HEK293 (cell line): ENCODE data around the gene CHD2.

Experiments
- CTCF ChIA-PET: fragments of 350-600 bp; formaldehyde crosslinking; extraction: SDS; loops from one replicate; lab custom pipeline; 2021; ENCODE audit warnings: antibody characterized with exemption; lab: Yijun Ruan, JAX
- POLR2A ChIA-PET: fragments of 300-600 bp; formaldehyde crosslinking; extraction: SDS; loops from one replicate; lab custom pipeline; 2020; ENCODE audit warnings: antibody characterized with exemption, inconsistent platforms; lab: Yijun Ruan, JAX
- H3K27ac ChIP-seq: fragments of 200-500 bp; sonication (Bioruptor generic); 2 replicates; pipeline ENCODE4 v1.5.1; 2014; ENCODE audit warnings: low read depth, low read length, control low read depth, inconsistent platforms; ENCODE audit errors: extremely low read depth
- H3K36me3 ChIP-seq, 2 experiments: fragments of 200-500 bp in 1 of 2; sonication (Bioruptor generic) in 1 of 2; 1 replicate in 1 of 2; 2 replicates in 1 of 2; pipeline ENCODE4 v1.5.1; 2014 to 2017; ENCODE audit warnings: inconsistent platforms in 2 of 2, low read length in 2 of 2; ENCODE audit not compliant: control insufficient read depth in 2 of 2, insufficient read depth in 1 of 2
- H3K4me1 ChIP-seq: fragments of 200-500 bp; sonication (Bioruptor generic); 2 replicates; pipeline ENCODE4 v1.5.1; 2014; ENCODE audit warnings: mild to moderate bottlenecking, low read length, inconsistent platforms; ENCODE audit not compliant: control insufficient read depth, insufficient read depth
- H3K4me3 ChIP-seq: 2 replicates; pipeline ENCODE4 v1.5.1; 2011; ENCODE audit warnings: low read depth, mild to moderate bottlenecking, control low read depth, low read length, moderate library complexity
- H3K9me3 ChIP-seq: fragments of 200-500 bp; sonication (Bioruptor generic); 2 replicates; pipeline ENCODE4 v1.5.1; 2014; ENCODE audit warnings: low read depth, low read length, inconsistent platforms; ENCODE audit not compliant: control insufficient read depth, insufficient read depth
- EGR2 ChIP-seq: fragments of 450-650 bp; formaldehyde crosslinking; IDR thresholded peaks from 2 replicates; pipeline ENCODE4 v1.5.1; 2016; ENCODE audit warnings: low read depth, missing biosample characterization, missing genetic modification characterization
- ELK4 ChIP-seq: IDR thresholded peaks from 2 replicates; pipeline ENCODE4 v1.6.1; 2011; ENCODE audit warnings: mild to moderate bottlenecking, low read depth, low read length, borderline replicate concordance
- OVOL3 ChIP-seq: fragments of 450-650 bp; formaldehyde crosslinking; IDR thresholded peaks from 2 replicates; pipeline ENCODE4 v1.5.1; 2016; ENCODE audit warnings: missing biosample characterization, missing genetic modification characterization
- RBAK ChIP-seq: fragments of 450-650 bp; formaldehyde crosslinking; IDR thresholded peaks from 2 replicates; pipeline ENCODE4 v1.5.1; 2016; ENCODE audit warnings: missing biosample characterization, missing genetic modification characterization
- ZFP41 ChIP-seq: fragments of 450-650 bp; formaldehyde crosslinking; IDR thresholded peaks from 2 replicates; pipeline ENCODE4 v1.5.1; 2016; ENCODE audit warnings: missing biosample characterization, missing genetic modification characterization, borderline replicate concordance
- ZNF175 ChIP-seq: fragments of 450-650 bp; formaldehyde crosslinking; IDR thresholded peaks from 2 replicates; pipeline ENCODE4 v1.5.1; 2016; ENCODE audit warnings: missing biosample characterization, missing genetic modification characterization
- ZNF202 ChIP-seq: fragments of 450-650 bp; formaldehyde crosslinking; IDR thresholded peaks from 2 replicates; pipeline ENCODE4 v1.5.1; 2016; ENCODE audit warnings: missing biosample characterization, missing genetic modification characterization, borderline replicate concordance
- ZNF211 ChIP-seq: fragments of 450-650 bp; formaldehyde crosslinking; IDR thresholded peaks from 2 replicates; pipeline ENCODE4 v1.5.1; 2016; ENCODE audit warnings: low read depth, missing biosample characterization, missing genetic modification characterization
- ZNF24 ChIP-seq: fragments of 450-650 bp; formaldehyde crosslinking; IDR thresholded peaks from 2 replicates; pipeline ENCODE4 v1.5.1; 2016; ENCODE audit warnings: missing biosample characterization, missing genetic modification characterization
- ZNF266 ChIP-seq: fragments of 450-650 bp; formaldehyde crosslinking; IDR thresholded peaks from 2 replicates; pipeline ENCODE4 v1.5.1; 2016; ENCODE audit warnings: missing biosample characterization, missing genetic modification characterization, low read depth
- ZNF341 ChIP-seq: fragments of 450-650 bp; formaldehyde crosslinking; IDR thresholded peaks from 2 replicates; pipeline ENCODE4; 2016; ENCODE audit warnings: low read depth, missing biosample characterization, missing genetic modification characterization
- ZNF366 ChIP-seq: fragments of 450-650 bp; formaldehyde crosslinking; conservative IDR thresholded peaks from 2 replicates; pipeline ENCODE4 v1.5.1; 2016; ENCODE audit warnings: missing biosample characterization, missing genetic modification characterization
- ZNF391 ChIP-seq: fragments of 450-650 bp; formaldehyde crosslinking; IDR thresholded peaks from 2 replicates; pipeline ENCODE4 v1.5.1; 2016; ENCODE audit warnings: low read depth, missing biosample characterization, missing genetic modification characterization, borderline replicate concordance
- ZNF416 ChIP-seq: fragments of 450-650 bp; formaldehyde crosslinking; IDR thresholded peaks from 2 replicates; pipeline ENCODE4 v1.5.1; 2016; ENCODE audit warnings: missing biosample characterization, missing genetic modification characterization
- ZNF426 ChIP-seq: fragments of 450-650 bp; formaldehyde crosslinking; IDR thresholded peaks from 2 replicates; pipeline ENCODE4 v1.5.1; 2017; ENCODE audit warnings: missing biosample characterization, missing genetic modification characterization, mild to moderate bottlenecking, inconsistent platforms, moderate library complexity
- ZNF521 ChIP-seq: fragments of 450-650 bp; formaldehyde crosslinking; IDR thresholded peaks from 2 replicates; pipeline ENCODE4 v1.5.1; 2017; ENCODE audit warnings: missing biosample characterization, mild to moderate bottlenecking, missing genetic modification characterization
- ZNF529 ChIP-seq: fragments of 450-650 bp; formaldehyde crosslinking; IDR thresholded peaks from 2 replicates; pipeline ENCODE4 v1.5.1; 2017; ENCODE audit warnings: missing genetic modification characterization, missing biosample characterization; ENCODE audit not compliant: insufficient replicate concordance
- ZNF626 ChIP-seq: fragments of 450-650 bp; sonication (Bioruptor Pico); formaldehyde crosslinking; IDR thresholded peaks from 2 replicates; pipeline ENCODE4 v1.5.1; 2018; ENCODE audit warnings: missing biosample characterization, missing genetic modification characterization, inconsistent platforms
- ZNF791 ChIP-seq: fragments of 450-650 bp; formaldehyde crosslinking; IDR thresholded peaks from 2 replicates; pipeline ENCODE4 v1.5.1; 2016; ENCODE audit warnings: missing biosample characterization, missing genetic modification characterization
- TF ChIP-seq, protein P1 (sequence below): fragments of 450-650 bp; IDR thresholded peaks from 2 replicates; pipeline ENCODE4 v1.5.1; 2018; ENCODE audit warnings: missing biosample characterization, mild to moderate bottlenecking, missing genetic modification characterization
- TF ChIP-seq, protein P2 (sequence below): fragments of 450-650 bp; formaldehyde crosslinking; IDR thresholded peaks from 2 replicates; pipeline ENCODE4 v1.5.1; 2016; ENCODE audit warnings: missing biosample characterization, missing genetic modification characterization

CHD2 gene

DNA sequence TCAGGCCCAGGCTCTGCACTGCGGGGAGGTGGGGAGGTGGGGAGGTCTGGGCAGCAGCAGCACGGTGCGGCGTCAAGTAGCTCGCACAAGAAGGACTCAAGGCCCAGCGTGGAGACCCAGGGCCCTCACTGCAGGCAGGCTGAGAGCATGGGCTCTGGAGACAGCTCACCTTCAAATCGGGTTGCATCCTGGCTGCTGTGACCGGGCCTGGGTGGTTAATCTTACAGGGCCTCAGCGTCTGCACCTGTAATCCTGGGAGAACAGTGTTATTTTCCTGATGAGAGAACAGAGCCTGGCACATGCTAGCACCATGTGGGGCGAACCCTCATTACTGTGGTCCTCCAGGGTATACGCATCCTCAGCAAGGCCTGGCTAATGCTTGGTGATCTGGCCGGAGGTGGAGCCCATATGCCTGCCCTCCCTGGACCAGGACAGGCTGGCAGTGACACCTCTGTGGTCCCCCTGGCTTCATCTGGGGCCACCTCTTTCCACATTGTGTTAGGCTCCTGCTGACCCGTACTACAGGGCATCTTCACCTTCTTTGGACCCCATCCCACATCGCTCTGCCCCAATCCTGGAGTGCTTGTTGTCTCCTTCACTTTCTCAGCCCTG lies 133.4 kb downstream of the CHD2 start:
- Histone ChIP-seq H3K4me3 (no peak overlapping the region), H3K9me3 (no peaks in the 10 kb centered on the region), H3K27ac (no peak overlapping the region), H3K36me3 (no peaks in the 10 kb centered on the region), H3K4me1 (no peaks in the 10 kb centered on the region)
- ChIA-PET POLR2A (no interaction called here), CTCF (interaction anchor here (0.5 to 8.4 kb wide), 5 partner anchors 9 to 1086 kb away, joined by 3 to 147 read pairs (median 3); no protein-coding TSS in a partner anchor)
- TF ChIP-seq ZNF426 (tag by site-specific recombination) = no peak

- ChIA-PET POLR2A (no interaction called here), CTCF (interaction anchor here (0.6 to 5.7 kb wide), 8 partner anchors 9 to 1085 kb away, joined by 3 to 65 read pairs (median 4); no protein-coding TSS in a partner anchor)
- H3K9me3 ChIP-seq = no peaks in the 10 kb centered on the region
- no peak overlapping the region for H3K4me3 ChIP-seq
- H3K27ac ChIP-seq = no peak overlapping the region
- H3K36me3 ChIP-seq = no peaks in the 10 kb centered on the region
- no peaks in the 10 kb centered on the region for H3K4me1 ChIP-seq
- TF ChIP-seq ZNF211 (no peak), ZNF626 (no peak)
Measured at GRCh38 chr15:93034512-93034911, 134.4 kb downstream of the CHD2 start.

- CTCF ChIA-PET = interaction anchor here (0.6 to 5.7 kb wide), 25 partner anchors 9 to 1800 kb away, joined by 3 to 65 read pairs (median 3); no protein-coding TSS in a partner anchor
- POLR2A ChIA-PET = no interaction called here
- TF ChIP-seq ZNF521 (tag by site-specific recombination) = no peak
- TF ChIP-seq ELK4 = no peak
- no peak for TF ChIP-seq ZNF202 (tag by site-specific recombination)
- no peak for TF ChIP-seq ZNF175 (tag by site-specific recombination)
- TF ChIP-seq RBAK (tag by site-specific recombination) = no peak
- TF ChIP-seq OVOL3 (tag by site-specific recombination) = no peak
- no peak for TF ChIP-seq ZNF529
- TF ChIP-seq, protein P1, sequence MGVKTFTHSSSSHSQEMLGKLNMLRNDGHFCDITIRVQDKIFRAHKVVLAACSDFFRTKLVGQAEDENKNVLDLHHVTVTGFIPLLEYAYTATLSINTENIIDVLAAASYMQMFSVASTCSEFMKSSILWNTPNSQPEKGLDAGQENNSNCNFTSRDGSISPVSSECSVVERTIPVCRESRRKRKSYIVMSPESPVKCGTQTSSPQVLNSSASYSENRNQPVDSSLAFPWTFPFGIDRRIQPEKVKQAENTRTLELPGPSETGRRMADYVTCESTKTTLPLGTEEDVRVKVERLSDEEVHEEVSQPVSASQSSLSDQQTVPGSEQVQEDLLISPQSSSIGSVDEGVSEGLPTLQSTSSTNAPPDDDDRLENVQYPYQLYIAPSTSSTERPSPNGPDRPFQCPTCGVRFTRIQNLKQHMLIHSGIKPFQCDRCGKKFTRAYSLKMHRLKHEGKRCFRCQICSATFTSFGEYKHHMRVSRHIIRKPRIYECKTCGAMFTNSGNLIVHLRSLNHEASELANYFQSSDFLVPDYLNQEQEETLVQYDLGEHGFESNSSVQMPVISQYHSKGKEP (tag by site-specific recombination) = no peak
- TF ChIP-seq, protein P2, sequence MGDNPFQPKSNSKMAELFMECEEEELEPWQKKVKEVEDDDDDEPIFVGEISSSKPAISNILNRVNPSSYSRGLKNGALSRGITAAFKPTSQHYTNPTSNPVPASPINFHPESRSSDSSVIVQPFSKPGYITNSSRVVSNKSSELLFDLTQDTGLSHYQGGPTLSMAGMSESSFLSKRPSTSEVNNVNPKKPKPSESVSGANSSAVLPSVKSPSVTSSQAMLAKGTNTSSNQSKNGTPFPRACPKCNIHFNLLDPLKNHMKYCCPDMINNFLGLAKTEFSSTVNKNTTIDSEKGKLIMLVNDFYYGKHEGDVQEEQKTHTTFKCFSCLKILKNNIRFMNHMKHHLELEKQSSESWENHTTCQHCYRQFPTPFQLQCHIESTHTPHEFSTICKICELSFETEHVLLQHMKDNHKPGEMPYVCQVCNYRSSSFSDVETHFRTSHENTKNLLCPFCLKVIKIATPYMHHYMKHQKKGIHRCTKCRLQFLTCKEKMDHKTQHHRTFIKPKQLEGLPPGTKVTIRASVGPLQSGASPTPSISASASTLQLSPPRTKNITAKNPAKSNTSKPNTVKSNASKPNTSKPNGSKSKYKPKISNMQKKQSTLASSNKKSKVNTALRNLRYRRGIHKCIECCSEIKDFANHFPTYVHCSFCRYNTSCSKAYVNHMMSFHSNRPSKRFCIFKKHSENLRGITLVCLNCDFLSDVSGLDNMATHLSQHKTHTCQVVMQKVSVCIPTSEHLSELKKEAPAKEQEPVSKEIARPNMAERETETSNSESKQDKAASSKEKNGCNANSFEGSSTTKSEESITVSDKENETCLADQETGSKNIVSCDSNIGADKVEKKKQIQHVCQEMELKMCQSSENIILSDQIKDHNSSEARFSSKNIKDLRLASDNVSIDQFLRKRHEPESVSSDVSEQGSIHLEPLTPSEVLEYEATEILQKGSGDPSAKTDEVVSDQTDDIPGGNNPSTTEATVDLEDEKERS (tag by site-specific recombination) = no peak
- no peak for TF ChIP-seq ZNF391 (tag by site-specific recombination)
- no peak for TF ChIP-seq ZNF341
- no peak for TF ChIP-seq ZNF366 (tag by site-specific recombination)
- no peak for TF ChIP-seq ZNF266
- TF ChIP-seq ZNF24 (tag by site-specific recombination) = no peak
- no peak for TF ChIP-seq ZNF416
- TF ChIP-seq ZFP41 (tag by site-specific recombination) = no peak
- no peak for TF ChIP-seq EGR2
- TF ChIP-seq ZNF791 (tag by site-specific recombination) = no peak
- TF ChIP-seq, all 188 proteins: peak for 0
Measured at GRCh38 chr15:93035092-93035915, 135.2 kb downstream of the CHD2 start.

More at GRCh38 chr15:93035092-93035915, 135.2 kb downstream of the CHD2 start:
- Histone ChIP-seq H3K9me3 (no peaks in the 10 kb centered on the region), H3K36me3 (no peaks in the 10 kb centered on the region), H3K4me3 (no peak overlapping the region), H3K4me1 (no peaks in the 10 kb centered on the region), H3K27ac (no peak overlapping the region)
